HG02571 (cell line): Measurements from ENCODE around the gene GLUD1.
A peak's percentile ranks its signal among the peaks of the same experiment; 100 is the strongest.
"Not testable (repeated sequence)": the region's sequence is repeated elsewhere in the genome, so short reads cannot be mapped to it uniquely, and the experiment has no call there.

Source experiments
- ATAC-seq: cut with Tn5 transposase; IDR thresholded peaks from one replicate; pipeline ENCODE4 v1.9.1; 2021; ENCODE audit warnings: mild to moderate bottlenecking, moderate library complexity; ENCODE audit not compliant: unreplicated experiment

Gene GLUD1

DNA sequence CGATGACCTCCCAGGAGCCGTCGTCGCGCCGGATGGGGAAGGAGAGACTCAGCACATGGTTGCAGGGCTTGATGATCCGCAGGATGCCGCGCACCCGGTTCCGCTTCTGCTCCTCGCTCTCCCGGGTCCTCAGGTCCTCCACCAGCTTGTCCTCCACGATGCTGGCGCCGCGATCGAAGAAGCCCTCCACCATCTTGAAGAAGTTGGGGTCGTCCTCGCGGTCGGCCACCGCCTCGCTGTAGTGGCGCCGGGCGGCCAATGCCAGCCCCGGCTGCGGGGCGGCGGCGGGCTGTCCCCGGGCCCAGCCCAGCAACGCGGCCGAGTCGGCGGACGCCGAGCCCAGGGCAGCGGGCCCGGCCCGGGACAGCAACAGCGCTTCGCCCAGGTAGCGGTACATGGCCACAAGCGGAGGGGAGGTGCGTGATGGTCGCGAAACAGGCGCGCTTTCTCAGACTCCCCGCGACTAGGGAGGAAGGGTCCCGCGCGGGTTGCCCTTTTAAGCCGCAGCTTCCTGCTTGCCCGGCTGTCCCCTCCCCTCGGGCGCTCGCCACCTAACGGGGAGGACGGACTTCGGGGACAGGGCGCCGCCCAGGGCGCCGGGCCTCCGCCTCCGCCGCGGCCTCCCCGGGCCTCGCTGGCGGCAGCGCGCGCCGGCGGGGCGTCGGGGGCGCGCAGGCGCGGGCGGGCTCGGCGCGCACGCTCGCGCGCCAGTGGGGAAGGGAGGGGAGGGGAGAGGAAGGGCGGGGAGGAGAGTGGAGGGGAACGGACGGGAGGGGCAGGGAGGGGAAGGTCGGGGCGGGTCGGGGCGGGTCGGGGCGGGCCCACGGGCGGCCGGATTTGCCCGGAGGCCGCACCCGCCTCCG, at the start of gene GLUD1, which contains the start of gene SHLD2:
TSS of gene GLUD1 (minus strand) at position 471 of the 863 bp plus-strand sequence. CDS start at position 397, 74 bp downstream.
TSS of gene SHLD2 (plus strand) at position 834 of the 863 bp plus-strand sequence. CDS start 56,149 bp downstream, outside the sequence.
- ATAC-seq, result peak; percentile 70

DNA sequence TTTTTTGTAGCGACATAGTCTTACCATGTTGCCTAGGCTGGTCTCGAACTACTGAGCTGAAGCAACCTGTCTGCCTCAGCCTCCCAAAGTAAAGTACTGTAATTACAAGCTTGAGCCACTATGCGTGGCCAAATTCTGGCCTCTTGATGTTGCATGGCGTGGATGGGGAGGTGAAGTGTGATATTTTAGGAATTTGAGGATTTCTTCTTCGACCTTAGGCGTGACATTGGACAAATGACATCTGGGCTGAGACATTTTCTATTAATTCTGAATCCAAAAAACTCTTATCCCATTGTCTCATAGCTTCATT, 48.4 kb upstream of the GLUD1 start:
- not testable (repeated sequence) for ATAC-seq

DNA sequence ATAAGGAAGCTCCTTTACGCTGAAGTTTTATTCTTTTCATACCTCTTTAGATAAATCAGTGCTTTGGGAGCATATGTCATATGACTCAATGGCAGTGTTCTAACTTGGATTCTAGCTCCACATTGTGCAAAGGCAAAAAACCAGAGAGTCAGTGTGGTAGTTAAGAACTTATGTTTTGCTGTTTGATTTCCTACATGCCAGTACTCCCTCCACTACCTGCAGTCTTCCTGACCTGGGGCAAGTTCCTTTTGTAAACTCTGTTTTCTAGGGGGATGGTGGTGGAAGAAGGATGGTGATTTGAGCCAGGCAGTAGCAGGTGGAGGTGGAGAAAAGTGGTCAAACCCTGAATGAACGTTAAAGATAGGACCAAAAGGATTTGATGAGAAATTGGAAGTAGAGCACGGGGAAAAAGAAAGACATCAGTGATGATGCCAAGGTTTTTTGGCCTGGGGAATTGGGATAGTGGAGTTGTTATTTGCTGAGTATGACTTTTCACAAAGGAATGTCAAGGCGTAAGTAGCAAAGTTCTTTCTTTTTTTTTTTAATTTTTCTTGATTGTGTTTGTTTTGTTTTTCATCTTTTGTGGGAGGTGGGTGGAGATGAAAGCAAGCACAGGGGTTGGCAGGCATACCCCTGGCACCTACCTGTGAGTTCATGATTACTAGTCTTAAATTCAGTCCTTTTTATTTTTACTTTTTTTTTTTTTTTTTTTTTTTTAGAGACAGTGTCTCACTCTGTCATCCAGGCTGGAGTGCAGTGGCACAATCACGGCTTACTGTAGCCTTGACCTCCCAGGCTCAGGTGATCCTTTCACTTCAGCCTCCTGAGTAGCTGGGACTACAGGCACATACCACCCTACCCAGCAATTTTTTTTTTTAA, 47.8 kb upstream of the GLUD1 start:
- ATAC-seq, result not testable (repeated sequence)

DNA sequence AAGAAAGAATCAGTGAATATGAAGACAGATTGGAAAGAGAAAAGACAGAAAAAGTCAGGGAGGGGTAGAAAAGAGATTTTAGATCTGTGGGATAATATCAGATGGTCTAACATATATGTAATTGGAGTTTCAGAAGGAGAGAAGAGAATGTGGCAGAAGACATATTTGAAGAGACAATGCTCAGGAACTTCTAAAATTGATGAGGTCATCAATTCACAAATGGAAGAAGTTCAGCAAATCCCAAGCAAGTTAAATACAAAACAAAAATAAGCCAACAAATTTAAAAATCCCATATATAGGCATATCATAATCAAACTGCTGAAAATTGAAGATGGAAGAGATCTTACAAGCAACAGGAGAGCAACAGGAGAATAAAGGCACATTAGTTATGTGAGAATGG, 42.8 kb upstream of the GLUD1 start:
- ATAC-seq, result not testable (repeated sequence)

DNA sequence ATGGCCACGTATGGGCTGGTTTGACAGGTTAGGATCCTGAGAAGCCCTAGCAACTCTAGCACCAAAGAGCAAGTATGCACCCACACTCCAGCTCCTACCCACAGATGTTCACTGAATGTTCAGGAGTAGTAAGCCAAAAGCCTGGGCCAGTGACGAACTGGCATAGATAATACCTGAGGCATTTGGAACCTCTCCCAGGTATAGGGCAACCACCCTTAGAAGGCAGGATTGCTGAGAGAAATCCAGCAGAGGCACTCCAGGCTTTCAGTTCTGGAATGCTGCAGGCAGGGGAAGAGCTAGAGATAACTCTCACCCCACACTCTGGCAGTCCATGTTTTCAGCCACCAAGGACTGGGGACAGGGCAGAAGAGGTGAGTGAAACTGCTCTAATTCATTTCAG, 39.8 kb upstream of the GLUD1 start:
- not testable (repeated sequence) for ATAC-seq

DNA sequence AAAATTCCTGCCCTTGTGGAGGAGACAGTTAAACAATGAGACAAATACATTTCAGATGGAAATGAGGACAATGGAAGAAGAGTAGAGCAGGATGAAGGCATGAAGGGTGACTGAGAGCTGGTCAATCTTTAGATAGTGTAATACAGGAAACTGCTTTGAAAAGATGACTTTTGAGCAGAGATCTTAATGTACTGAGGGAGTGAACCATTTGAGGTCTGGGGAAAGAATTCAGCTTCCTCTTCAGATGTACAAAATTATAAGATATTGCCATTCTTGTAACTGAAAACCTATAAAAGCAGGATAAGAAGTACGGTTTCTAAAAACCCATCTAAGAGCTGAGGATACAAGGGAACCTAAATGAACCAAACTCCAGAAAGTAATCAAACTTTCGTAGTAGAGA, 39.3 kb upstream of the GLUD1 start:
- not testable (repeated sequence) for ATAC-seq

DNA sequence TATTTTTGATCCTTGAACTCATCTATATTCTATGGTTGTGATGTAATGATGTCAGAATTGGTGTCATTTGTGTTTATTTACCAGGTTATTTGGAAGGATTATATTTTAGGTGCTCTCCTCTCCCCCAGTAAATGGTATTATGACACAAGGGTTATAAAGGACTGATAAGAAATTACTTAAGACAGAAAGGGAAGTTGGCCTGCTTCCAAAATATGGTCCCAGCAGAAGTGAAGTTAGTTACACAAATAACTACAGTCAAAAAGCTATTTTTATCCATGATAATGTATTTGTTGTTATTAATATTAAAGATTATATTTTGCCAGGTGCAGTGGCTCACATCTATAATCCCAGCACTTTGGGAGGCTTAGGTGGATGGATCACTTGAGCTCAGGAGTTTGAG, 37.5 kb upstream of the GLUD1 start:
- ATAC-seq, result not testable (repeated sequence)

DNA sequence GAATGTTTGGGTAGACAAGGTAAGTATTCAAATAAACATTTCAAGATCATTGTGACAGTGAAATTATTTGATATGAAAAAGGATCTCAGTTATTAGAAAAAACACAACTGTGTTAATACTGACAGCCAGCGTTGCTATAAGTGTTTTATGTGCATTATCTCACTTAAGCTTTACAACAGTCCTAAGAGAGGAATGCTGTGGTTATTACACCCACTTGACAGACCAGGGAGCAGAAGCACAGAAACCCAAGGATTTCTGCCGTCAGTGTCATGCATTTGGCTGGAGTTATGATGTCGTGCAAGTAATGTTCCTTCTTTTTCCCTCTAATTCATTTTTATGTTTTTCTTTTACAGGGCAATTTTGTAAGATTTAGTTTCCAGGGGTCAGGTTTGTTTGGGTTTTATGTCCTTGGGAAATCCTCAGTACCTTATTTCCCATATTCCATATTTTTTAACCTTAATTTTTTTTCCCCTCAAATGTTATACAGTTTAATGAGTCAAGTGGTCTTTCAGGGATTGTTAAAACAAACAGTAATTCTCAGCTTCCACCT, 33.0 kb upstream of the GLUD1 start:
- ATAC-seq, result not testable (repeated sequence)

DNA sequence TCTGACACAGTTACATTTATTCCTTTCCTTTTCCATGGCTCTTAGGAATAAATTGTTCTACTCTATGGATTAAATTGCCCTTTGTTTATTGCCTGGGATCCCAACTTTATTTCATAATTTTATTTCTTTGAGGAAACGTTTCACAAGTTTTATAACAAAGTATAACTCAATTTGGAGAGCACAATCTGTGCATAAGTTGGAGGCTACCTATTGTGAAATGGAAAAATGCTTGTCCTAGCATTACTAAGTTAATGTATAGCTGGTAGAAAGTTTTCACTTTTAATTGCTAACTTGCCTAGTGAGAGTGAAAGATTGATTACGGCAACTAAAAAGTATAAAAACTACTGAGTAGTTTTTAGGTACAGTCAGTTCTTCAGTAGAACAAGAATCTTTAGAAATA, 32.4 kb upstream of the GLUD1 start:
- ATAC-seq, result not testable (repeated sequence)

DNA sequence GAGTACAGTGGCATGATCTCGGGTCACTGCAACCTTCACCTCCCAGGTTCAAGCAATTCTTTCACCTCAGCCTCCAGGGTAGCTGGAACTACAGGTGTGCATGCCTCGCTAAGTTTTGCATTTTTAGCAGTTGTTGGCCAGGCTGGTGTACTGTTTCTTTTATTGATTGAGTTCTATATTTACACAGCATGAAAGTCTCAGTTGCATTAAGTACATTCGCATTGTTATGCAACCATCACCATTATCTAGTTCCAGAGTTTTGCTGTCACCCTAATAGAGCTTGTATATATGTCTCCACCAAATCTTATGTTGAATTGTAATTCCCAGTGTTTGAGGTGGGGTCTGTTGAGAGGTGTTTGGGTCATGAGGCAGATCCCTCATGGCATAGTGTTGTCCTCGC, 28.7 kb upstream of the GLUD1 start:
- ATAC-seq, result not testable (repeated sequence)

DNA sequence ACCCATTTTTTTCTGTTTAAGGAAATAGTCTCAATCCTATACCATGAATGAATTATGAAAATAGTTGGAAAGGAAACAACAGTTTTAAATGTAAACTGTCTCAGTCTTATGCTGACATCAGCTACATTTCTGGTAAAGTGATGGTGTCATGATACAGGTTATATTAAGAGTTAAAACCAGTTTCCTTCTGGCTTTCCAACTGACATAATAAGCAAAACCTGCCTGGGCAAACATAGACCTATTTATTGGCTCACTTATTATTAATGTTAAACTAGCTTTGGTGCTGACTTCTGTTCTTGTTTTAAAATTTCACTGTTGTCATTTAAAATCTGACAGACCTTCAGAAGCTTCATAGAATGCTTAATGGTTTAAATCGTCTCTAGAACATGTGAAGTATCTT, 24.4 kb upstream of the GLUD1 start:
- not testable (repeated sequence) for ATAC-seq

DNA sequence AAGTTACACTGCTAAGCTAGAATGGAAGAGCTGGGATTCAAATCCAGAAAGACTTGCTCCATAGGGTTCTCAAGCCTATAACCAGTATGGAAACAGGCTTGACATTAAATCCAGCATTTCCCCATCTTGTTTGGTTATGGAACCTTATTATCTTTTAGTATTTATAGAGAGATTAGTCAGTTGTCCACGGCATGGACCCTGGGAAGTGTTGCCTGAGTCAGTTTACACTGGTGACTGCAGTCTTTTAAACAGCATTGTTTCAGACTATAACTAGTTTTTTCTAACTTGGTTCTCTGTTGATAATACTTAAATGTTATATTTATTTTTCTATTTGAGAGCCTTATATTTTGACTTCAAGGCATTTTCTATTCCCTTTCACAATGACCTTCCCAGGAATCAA, 23.5 kb upstream of the GLUD1 start:
- not testable (repeated sequence) for ATAC-seq

DNA sequence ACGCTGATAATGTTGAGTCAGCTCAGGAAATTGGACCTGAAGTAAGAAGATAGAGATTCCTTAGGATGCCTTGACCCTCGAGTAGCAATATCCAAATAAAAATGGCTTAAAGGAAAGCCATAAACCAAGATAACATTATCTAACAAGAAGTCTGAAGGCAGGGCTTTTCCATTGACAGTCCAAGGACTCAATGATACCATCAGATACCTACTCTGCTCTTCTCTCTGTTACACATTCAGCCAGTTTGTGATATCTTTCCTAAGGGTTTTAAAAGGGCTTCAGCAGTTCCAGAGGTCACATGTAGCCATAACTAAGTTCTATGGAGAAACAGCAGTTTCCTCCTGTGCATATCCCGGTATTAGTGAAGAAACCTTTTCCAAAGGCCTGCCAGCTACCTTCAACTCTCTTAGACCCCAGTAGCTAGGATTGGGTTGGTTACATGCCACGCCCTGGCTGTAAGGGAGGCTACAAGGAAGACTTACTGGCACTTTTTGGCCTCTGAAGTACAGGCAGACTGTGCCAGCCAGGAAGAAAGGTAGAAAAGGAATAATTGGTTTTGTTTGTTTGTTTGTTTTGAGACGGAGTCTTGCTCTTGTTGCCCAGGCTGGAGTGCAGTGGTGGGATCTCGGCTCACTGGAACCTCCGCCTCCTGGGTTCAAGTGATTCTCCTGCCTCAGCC, 10.9 kb upstream of the GLUD1 start:
- no peak for ATAC-seq

DNA sequence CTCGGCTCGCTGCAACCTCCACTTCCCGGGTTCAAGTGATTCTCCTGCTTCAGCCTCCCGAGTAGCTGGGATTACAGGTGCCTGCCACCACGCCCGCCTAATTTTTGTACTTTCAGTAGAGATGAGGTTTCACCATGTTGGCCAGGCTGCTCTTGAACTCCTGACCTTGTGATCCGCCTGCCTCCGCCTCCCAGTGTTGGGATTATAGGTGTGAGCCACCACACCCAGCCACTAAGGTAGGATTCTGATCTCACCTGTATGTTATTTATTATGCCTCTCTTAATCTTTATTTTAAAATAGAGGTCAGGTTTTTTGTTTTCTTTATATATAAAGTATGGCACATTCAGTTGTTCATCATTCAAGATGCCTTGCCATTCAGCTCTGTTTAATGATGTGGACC, 10.1 kb upstream of the GLUD1 start:
- ATAC-seq, result not testable (repeated sequence)

DNA sequence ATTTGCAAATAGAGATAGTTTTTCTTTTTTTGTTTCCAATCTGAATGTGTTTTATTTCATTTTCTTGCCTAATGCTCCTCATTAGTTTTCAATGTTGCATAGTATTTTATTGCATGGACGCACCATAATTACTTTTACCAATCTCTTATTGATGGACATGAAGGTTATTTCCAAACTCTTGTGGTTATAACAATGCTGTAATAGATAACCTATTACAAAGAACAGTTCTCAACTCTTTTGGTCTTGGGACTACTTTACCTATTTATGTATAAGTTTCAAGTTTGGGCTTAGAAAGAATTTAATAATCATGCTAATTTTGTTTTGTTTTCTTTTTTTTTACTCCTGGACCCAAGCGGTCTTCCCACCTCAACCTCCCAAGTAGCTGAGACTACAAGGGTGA, 7.4 kb upstream of the GLUD1 start:
- ATAC-seq, result no peak

DNA sequence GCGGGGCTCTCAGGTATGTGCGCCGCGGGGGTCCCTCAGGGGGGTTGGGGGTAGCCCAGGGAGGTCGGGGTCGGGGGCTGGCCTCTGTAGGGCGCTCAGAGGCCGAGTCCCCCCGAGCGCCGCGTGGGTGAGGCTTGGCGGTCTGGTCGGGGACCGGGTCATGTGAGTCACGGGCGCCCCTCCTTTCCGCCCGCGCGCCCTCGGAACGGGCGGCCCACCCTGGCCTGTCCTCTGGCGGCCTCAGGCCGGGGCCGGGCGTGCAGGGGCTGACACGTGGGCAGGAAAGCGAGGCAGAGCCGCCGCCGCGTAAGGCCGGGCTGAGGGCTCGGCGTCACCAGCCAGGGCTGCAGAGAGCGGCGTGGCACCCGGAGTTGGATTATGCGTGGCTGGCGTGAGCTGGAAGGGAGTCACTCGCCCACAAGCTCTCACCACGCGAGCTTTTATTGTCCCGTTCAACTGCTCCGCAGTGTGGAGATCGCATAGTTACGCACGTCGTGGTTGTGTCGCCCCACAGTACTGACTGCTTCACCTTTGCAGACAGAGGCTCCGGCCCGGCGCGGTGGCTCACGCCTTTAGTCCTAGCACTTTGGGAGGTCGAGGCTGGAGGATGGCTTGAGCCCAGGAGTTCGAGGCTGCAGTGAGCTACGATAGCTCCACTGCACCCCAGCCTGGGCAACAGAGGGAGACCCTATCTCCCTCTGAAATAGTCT, 748 bp upstream of the GLUD1 start:
- peak; percentile 57 for ATAC-seq

DNA sequence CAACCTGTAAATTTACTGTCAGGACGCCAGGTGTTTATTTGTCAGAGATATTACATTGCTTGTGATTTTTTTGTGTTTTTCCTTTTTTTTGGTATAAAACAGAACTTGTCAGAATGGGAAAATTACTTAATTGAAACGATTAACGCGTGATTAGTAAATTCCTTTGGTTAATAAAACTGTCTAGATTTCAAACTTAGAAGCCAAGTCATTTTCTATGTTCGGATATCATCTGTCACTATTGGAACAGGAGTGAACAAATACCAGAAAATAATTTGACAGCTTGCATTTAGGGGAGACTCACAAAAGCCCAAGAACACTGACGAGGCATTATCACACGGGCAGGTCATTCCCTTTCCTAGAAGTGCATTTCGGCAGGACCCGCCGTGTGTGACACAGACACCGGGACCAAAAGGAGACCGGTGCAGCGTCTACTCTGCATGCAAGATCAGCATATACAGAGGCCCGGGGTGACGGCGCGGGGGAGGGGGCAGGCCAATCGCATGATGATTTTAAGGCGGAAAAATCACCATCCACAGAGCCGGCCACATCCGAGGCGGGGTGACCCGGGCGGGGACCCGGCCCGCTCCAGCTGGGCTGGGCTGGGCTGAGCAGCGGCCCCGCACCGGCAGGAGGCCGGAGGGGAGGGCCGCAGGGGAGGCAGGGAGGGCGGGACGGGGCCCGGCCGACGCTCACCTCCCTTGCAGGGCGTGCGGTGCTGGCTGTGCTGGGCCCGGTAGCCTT, 841 bp downstream of the GLUD1 start:
- ATAC-seq, result peak; percentile 23

DNA sequence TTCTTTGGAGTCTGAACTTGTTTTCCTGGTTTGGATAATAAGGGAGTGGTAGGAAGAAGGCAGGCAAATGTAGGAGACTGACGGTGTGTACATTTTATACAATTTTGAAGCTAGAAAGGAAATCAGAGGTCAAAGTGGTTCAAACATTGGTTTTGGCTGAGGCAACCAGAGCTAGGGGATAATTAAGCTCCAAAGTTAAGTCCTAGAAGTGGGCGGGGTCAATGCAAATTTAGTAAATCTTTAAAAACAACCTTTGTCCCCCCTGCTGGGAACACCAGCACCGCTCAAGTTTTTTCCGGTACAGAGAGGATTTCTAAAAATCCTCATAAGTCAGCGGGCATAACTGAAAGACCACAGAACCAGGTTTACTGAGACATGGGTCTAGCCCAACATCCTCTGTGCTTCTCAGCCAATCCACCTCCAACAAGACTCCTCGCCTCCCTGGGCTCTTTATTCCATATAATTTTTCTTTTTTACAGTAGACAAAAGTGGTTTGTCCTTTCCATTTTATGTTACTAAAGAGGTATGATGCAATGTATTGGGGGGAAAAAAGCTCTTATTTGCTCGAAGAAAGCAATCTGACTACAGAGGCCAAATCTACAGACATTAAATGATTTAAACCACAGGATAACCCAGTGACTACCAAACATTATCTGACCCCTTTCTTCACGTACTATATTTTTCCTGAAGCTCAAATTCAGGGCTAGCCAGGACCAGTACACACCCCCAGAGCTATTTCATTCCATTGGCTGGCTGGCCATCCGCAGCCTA, 1.6 kb downstream of the GLUD1 start:
- ATAC-seq, result no peak

DNA sequence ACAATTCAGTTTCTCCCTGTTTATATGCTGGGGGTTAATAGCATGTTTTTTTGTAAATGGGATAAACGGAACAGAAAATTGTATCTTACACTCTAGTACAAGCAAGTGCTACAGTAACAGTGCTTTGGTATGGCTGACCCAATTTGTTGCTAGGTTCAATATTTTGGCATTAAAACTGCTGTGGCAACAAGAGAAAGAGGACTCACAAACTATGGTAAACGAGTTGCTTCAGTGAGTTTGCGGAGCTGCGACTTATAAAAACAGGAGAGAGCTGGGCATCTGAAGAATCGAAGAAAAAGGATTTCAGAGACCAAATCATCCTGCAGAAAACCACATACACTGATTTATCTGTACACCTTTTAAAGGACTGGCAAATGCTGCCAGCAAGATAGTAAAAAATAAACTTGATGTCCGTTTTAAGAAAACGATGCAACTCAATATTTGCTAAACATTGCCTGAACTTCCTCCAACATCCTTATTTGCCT, 2.2 kb downstream of the GLUD1 start:
- no peak for ATAC-seq
